SH-SY5Y (cell line): ENCODE data around the gene UBE2E3.

ENCODE experiments used
- GATA2 ChIP-seq: IDR thresholded peaks from 2 replicates; pipeline ENCODE4 v1.6.1; 2011; ENCODE audit warnings: mild to moderate bottlenecking, low read depth, low read length
- GATA3 ChIP-seq: IDR thresholded peaks from 2 replicates; pipeline ENCODE4 v1.6.1; 2011; ENCODE audit warnings: low read depth, mild to moderate bottlenecking, low read length, moderate library complexity

- TF ChIP-seq GATA3 (no peak), GATA2 (no peak)
Observed at GRCh38 chr2:180980106-180980942, at the start of gene UBE2E3.
